Ascending aorta (tissue), 2 donors: Measurements from ENCODE around the gene EMP2. TPM values are rescaled to one million over a fixed set of nuclear protein-coding genes. Genes with fewer than 3 reads are reported as not detected.

ENCODE experiments used
- DNase-seq, 2 donors: peaks; one replicate each; pipeline ENCODE4 v3.0.0-alpha.2; 2019; ENCODE audit warnings: low spot score in 2 of 2
- H3K27ac ChIP-seq, 2 donors: fragments of 200-600 bp; sonication (generic); one replicate each; pipeline ENCODE4 v1.5.1; 2016 to 2017; ENCODE audit warnings: mild to moderate bottlenecking in 1 of 2
- H3K27me3 ChIP-seq: fragments of 200-600 bp; sonication (generic); one replicate; pipeline ENCODE4 v1.5.1; 2017
- H3K36me3 ChIP-seq, 2 donors: fragments of 200-600 bp; sonication (generic); one replicate each; pipeline ENCODE4 v1.5.1; 2016
- H3K4me1 ChIP-seq, 2 donors: fragments of 200-600 bp; sonication (generic); one replicate each; pipeline ENCODE4 v1.5.1; 2016 to 2017; ENCODE audit warnings: mild to moderate bottlenecking in 1 of 2
- H3K4me3 ChIP-seq, 2 donors: fragments of 200-600 bp; sonication (generic); one replicate each; pipeline ENCODE4 v1.5.1; 2016 to 2017; ENCODE audit warnings: mild to moderate bottlenecking in 1 of 2
- H3K9me3 ChIP-seq, 2 donors: fragments of 200-600 bp; sonication (generic); one replicate each; pipeline ENCODE4 v1.5.1; 2016
- CTCF ChIP-seq, 3 experiments: fragments of 200-600 bp in 2 of 3; fragments of 450-650 bp in 1 of 3; sonication (generic) in 2 of 3; IDR thresholded peaks; one replicate each; pipeline ENCODE4 v1.5.1; 2016 to 2019; ENCODE audit warnings: antibody characterized with exemption in 3 of 3, mild to moderate bottlenecking in 1 of 3, moderate library complexity in 1 of 3
- intact Hi-C: fragments of 100-400 bp; cut with DNase I; formaldehyde crosslinking; loops from one replicate; pipeline ENCODE4 v1.15.1; 2023
- total RNA-seq: library from RNA; depleted of rRNA; stranded (reverse); fragments of >200 nt; gene quantifications from one replicate; pipeline ENCODE4 v1.1.0, GENCODE V29; 2016

Gene EMP2
- total RNA-seq, 1 donor from 2014 or later: 49.2 TPM

DNA sequence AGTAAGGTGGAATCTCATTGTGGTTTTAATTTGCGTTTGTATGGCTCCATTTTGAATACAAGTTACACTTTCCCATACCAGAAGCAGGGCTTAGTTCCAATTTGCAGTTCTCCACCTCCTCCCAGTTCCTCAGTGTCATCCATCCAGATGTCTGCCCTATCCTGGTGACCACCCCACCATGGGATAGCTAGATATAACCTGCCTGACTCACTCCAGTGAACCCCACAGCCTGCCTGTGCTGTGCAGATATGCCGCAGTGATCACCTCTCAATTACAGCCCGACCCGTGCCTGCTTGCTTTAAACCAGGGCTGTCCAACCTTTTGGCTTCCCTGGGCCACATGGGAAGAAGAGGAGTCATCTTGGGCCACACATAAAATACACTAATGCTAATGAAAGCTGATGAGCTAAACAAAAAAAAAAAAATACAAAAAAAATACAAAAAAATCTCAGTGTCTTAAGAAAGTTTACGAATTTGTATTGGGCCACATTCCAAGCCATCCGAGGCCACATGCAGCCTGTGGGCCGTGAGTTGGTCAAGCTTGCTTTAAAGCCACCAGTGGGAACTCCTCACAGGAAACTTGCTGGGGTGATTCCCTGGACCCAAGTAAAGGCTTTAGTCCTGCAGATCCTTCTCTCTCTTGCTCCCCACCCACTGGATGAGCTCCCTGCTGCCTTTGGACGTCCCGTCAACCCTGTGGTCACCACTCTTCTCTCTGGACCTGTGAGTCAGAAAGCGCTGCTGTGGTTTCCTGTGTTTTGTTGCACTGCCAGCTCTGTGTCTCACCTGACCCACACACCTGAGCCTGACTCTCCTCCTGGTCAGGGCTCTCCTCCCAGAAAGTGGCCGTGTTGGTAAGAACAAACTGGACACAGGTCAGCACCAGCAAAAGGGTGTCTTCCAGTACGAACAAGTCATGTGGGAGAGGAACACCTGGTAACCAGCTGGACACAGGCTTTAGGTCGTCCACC lies 83.0 kb downstream of the EMP2 start:
- no peak for TF ChIP-seq CTCF (IDR thresholded peaks at IDR 0.05)
- no peak overlapping the region for H3K27ac ChIP-seq
- no peaks in the 10 kb centered on the region for H3K27me3 ChIP-seq
- no peak overlapping the region for H3K4me3 ChIP-seq
- peaks cover 0 to 3% of the 10 kb centered on the region in 2 donors for H3K36me3 ChIP-seq
- DNase-seq: no peak
- intact Hi-C loops: no loop called here
- peaks cover 0 to 12% of the 10 kb centered on the region in 2 donors for H3K9me3 ChIP-seq
- H3K4me1 ChIP-seq: no peaks in the 10 kb centered on the region

GRCh38 chr16:10495031-10495345 lies 85.4 kb downstream of the EMP2 start:
- H3K4me1 ChIP-seq: peaks cover 0 to 7% of the 10 kb centered on the region in 2 donors
- H3K36me3 ChIP-seq: peaks cover 0 to 3% of the 10 kb centered on the region in 2 donors
- DNase-seq: no peak
- no peak for TF ChIP-seq CTCF (IDR thresholded peaks at IDR 0.05)
- no peak overlapping the region for H3K27ac ChIP-seq
- H3K4me3 ChIP-seq: no peak overlapping the region
- no peaks in the 10 kb centered on the region for H3K27me3 ChIP-seq
- H3K9me3 ChIP-seq: peaks cover 0 to 12% of the 10 kb centered on the region in 2 donors
- intact Hi-C loops: no loop called here

GRCh38 chr16:10494343-10495030 lies 85.9 kb downstream of the EMP2 start:
- Histone ChIP-seq H3K4me3 (no peak overlapping the region), H3K27ac (no peak overlapping the region), H3K27me3 (no peaks in the 10 kb centered on the region), H3K4me1 (peaks cover 0 to 12% of the 10 kb centered on the region in 2 donors), H3K36me3 (peaks cover 0 to 3% of the 10 kb centered on the region in 2 donors), H3K9me3 (peaks cover 0 to 12% of the 10 kb centered on the region in 2 donors)
- intact Hi-C loops: no loop called here
- no peak for TF ChIP-seq CTCF (IDR thresholded peaks at IDR 0.05)
- no peak for DNase-seq

- TF ChIP-seq CTCF (IDR thresholded peaks at IDR 0.05): no peak
- Histone ChIP-seq H3K9me3 (peaks cover 0 to 12% of the 10 kb centered on the region in 2 donors), H3K4me3 (no peak overlapping the region), H3K27me3 (no peaks in the 10 kb centered on the region), H3K4me1 (peaks cover 0 to 13% of the 10 kb centered on the region in 2 donors), H3K27ac (no peak overlapping the region), H3K36me3 (peaks cover 0 to 3% of the 10 kb centered on the region in 2 donors)
- intact Hi-C loops: no loop called here
- DNase-seq: no peak
Observed at GRCh38 chr16:10493276-10493675, 87.1 kb downstream of the EMP2 start.

GRCh38 chr16:10490141-10490540 lies 90.3 kb downstream of the EMP2 start:
- Histone ChIP-seq H3K9me3 (peaks cover 0 to 6% of the 10 kb centered on the region in 2 donors), H3K36me3 (peaks cover 0 to 3% of the 10 kb centered on the region in 2 donors), H3K4me1 (peaks cover 0 to 13% of the 10 kb centered on the region in 2 donors), H3K4me3 (no peak overlapping the region), H3K27ac (peak overlapping the region; percentile 0 to 53), H3K27me3 (no peaks in the 10 kb centered on the region)
- intact Hi-C loops: no loop called here
- no peak for TF ChIP-seq CTCF (IDR thresholded peaks at IDR 0.05)
- DNase-seq: no peak
